ENCODE results near the gene SHISA8.

The SHISA8 gene

GRCh38 chr22:41933411-41934177, 18.7 kb upstream of the SHISA8 start:
- no peak overlapping the region for H3K27ac ChIP-seq (ENCODE audit: poor library complexity, severe bottlenecking)
- TF ChIP-seq CTCF (IDR thresholded peaks at IDR 0.05; ENCODE audit: poor library complexity, severe bottlenecking): no peak
- no peaks in the 10 kb centered on the region for H3K9me3 ChIP-seq (ENCODE audit: severe bottlenecking)
- ATAC-seq (ENCODE audit: low read depth): no peak
- H3K4me1 ChIP-seq (ENCODE audit: insufficient read depth, poor library complexity, severe bottlenecking): no peaks in the 10 kb centered on the region
- no peak for DNase-seq (ENCODE audit: low spot score)
- H3K4me3 ChIP-seq (ENCODE audit: severe bottlenecking): no peak overlapping the region
- no peaks in the 10 kb centered on the region for H3K27me3 ChIP-seq (ENCODE audit: insufficient read depth, poor library complexity, severe bottlenecking)
- peaks cover 8% of the 10 kb centered on the region; the same call in 1 of the 2 replicates for H3K36me3 ChIP-seq (ENCODE audit: low read depth)

- no peaks in the 10 kb centered on the region for H3K4me1 ChIP-seq (ENCODE audit: insufficient read depth, poor library complexity, severe bottlenecking)
- no peak for TF ChIP-seq CTCF (IDR thresholded peaks at IDR 0.05; ENCODE audit: poor library complexity, severe bottlenecking)
- ATAC-seq (ENCODE audit: low read depth): no peak
Measured at GRCh38 chr22:41932353-41932752, 17.5 kb upstream of the SHISA8 start.

GRCh38 chr22:41931701-41932269, 16.9 kb upstream of the SHISA8 start:
- no peak for TF ChIP-seq CTCF (IDR thresholded peaks at IDR 0.05; ENCODE audit: poor library complexity, severe bottlenecking)
- DNase-seq (ENCODE audit: low spot score) (no peak), ATAC-seq (ENCODE audit: low read depth) (no peak)
- Histone ChIP-seq H3K27me3 (ENCODE audit: insufficient read depth, poor library complexity, severe bottlenecking) (peaks cover 3% of the 10 kb centered on the region), H3K27ac (ENCODE audit: poor library complexity, severe bottlenecking) (no peak overlapping the region), H3K36me3 (ENCODE audit: low read depth) (no peaks in the 10 kb centered on the region), H3K9me3 (ENCODE audit: severe bottlenecking) (no peaks in the 10 kb centered on the region), H3K4me3 (ENCODE audit: severe bottlenecking) (no peak overlapping the region), H3K4me1 (ENCODE audit: insufficient read depth, poor library complexity, severe bottlenecking) (no peaks in the 10 kb centered on the region)

More at GRCh38 chr22:41932353-41932752, 17.5 kb upstream of the SHISA8 start:
- DNase-seq (ENCODE audit: low spot score): no peak
- Histone ChIP-seq H3K9me3 (ENCODE audit: severe bottlenecking) (no peaks in the 10 kb centered on the region), H3K27ac (ENCODE audit: poor library complexity, severe bottlenecking) (no peak overlapping the region), H3K27me3 (ENCODE audit: insufficient read depth, poor library complexity, severe bottlenecking) (no peaks in the 10 kb centered on the region), H3K4me3 (ENCODE audit: severe bottlenecking) (no peak overlapping the region), H3K36me3 (ENCODE audit: low read depth) (peaks cover 3% of the 10 kb centered on the region; the same call in 1 of the 2 replicates)

GRCh38 chr22:41929418-41929810, 14.5 kb upstream of the SHISA8 start:
- H3K4me1 ChIP-seq (ENCODE audit: insufficient read depth, poor library complexity, severe bottlenecking): no peaks in the 10 kb centered on the region
- no peak overlapping the region for H3K27ac ChIP-seq (ENCODE audit: poor library complexity, severe bottlenecking)
- no peak overlapping the region for H3K4me3 ChIP-seq (ENCODE audit: severe bottlenecking)
- ATAC-seq (ENCODE audit: low read depth) (no peak), DNase-seq (ENCODE audit: low spot score) (no peak)
- no peaks in the 10 kb centered on the region for H3K36me3 ChIP-seq (ENCODE audit: low read depth)
- TF ChIP-seq CTCF (IDR thresholded peaks at IDR 0.05; ENCODE audit: poor library complexity, severe bottlenecking): no peak
- H3K9me3 ChIP-seq (ENCODE audit: severe bottlenecking): no peaks in the 10 kb centered on the region
- H3K27me3 ChIP-seq (ENCODE audit: insufficient read depth, poor library complexity, severe bottlenecking): peaks cover 14% of the 10 kb centered on the region
